ENCODE data around the gene TMEM170B.
"Not testable (repeated sequence)": the region's sequence is repeated elsewhere in the genome, so short reads cannot be mapped to it uniquely, and the experiment has no call there.

TMEM170B gene

DNA sequence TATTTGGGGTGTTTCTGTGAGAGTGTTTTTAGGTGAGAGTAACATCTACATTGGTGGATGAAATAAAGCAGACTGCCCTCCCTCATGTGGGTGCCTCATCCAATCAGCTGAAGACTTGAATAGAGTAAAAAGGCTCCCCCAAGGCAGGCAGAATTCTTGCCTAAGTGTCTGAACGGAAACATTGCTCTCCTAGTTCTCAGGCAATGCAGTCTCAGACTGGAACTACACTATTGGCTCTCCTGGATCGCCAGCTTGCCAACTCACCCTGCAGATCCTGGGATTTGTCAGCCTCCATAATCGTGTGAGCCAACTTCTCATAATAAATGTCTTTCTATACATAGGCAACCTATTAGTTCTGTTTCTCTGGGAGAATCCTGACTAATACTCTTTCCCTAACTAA is 5.5 kb upstream of the TMEM170B start:
- DNase-seq, result no peak

DNA sequence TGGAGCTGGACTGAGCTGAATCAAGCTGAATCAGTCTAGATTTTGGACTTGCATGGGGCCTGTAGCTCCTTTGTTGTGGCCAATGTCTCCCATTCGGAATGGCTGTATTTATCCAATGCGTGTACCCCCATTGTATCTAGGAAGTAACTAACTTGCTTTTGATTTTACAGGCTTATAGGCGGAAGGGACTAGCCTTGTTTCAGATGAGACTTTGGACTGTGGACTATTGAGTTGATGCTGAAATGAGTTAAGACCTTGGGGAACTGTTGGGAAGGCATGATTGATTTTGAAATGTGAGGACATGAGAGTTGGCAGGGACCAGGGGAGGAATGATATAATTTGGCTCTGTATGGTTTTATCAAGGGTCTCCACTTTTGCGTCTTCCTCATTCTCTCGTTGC is 3.0 kb upstream of the TMEM170B start:
- DNase-seq, result no peak

DNA sequence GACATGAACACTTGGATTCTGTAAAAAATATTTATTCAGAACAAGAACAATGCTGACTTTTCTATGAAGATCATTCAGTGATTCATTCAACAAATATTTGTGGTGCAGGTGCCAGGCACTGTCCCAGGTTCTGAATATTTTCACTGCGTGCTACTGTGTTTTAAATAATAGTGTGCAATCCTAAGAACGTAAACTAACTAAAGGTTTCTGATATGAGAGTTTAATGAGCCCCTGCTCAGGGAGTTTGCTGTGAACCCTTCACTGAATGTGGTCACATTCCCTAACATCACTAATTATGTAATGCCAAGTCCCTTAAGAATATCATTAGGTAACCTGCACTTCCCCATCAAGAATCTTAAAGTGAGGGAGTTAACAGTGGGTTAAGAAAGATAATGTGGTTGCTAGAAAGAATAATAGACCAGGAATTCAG is 1.7 kb upstream of the TMEM170B start:
- no peak for DNase-seq

DNA sequence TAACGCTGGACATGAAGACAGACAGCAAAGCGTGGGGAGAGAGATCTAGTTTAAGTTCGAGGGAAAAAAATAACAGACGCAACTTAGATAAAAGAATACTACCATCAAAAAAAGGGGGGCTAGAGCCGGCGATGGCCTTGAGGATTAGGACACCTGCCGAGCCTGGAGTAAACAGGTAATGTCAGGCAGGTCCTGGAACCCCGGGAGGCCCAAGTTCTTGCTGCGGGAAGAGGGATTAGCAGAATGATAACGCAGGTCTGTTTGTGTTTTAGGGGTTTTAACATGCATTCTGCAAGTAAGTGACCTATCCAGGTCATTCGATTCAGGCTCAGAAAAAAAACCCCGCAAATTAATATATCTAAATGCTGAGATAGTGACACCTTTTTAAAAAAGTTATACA is 754 bp upstream of the TMEM170B start:
- DNase-seq, result no peak

DNA sequence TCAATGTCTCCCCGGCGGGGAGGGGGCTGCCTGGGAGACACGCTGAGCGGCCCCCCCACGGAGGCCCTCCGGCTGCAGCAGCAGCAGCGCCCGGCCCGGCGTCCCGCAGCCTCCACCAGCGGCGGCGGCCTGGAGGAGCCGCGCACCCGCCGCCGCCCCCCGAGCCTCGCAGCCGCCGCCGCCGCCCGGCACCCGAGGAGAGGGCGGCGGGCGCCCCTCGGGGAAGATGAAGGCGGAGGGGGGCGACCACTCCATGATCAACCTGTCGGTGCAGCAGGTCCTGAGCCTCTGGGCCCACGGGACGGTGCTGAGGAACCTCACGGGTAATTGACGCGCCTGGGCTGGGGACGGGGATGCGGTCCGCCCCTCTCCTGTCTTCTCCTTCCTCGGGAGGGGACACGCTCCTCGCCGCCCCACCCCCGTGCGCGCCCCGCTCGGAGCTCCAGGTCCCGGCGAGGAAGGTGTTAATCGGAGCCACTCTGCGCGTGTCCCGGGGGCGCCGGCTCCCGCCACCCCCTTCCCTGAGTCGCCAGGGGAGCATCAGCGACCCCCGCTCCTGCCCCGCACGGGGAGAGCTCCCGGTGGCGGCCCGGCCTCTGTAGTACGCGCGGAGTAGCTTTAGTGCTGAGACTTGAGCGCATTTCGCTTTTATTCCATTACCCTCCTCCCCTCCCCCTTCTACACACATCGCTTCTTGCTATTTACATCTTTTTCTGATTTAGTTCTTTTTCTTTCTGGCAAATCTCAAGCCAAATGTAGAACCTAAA is 686 bp downstream of the TMEM170B start:
- no peak for DNase-seq

DNA sequence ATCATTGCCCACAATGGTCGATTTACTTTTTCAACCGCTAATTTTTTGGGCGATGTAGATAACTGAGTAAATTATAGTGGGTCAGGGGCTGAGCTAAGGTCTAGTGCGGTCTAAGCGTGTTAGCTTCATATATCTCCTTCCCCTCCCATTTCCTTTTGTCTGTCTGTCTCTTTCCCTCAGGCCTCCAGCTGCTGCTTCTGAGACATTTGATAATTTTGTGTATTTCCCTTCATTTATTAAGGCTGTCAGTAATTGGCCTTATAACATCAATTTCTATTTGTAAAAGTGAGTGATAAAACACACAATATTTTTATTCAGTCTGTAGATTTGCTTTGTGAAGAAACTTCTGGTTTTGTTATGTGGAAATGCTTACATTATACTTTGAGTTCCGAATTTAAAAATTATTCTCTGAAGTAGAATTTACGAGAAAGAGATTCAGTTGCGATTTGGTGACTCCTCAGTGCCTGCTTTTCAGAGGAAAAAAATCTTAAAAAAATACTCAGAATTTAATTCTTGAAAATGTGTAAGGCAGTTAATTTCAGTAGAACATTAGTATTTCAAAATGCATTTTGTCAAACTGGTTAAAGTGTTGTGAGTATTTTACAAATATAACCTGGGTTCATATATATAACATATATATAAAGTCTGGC is 1.4 kb downstream of the TMEM170B start:
- DNase-seq, result no peak

DNA sequence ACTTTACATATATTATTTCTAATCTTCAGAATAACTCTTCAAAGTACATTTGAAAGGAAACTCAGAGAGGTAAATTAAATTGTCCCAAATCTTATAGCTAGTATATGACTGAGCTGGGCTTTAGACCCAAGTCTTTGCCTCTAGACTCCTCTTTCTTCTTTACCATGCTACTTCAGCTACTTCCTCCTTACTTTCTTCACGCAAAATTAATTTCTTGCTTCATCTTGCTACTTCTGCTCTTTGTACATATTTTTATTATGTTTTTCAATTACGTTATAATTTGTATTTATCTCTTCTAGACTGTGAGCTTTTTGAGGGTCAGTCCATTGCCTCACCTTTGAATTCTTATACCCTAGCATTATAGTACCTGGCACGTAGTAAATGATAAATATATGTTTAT is 5.3 kb downstream of the TMEM170B start:
- DNase-seq, result no peak

DNA sequence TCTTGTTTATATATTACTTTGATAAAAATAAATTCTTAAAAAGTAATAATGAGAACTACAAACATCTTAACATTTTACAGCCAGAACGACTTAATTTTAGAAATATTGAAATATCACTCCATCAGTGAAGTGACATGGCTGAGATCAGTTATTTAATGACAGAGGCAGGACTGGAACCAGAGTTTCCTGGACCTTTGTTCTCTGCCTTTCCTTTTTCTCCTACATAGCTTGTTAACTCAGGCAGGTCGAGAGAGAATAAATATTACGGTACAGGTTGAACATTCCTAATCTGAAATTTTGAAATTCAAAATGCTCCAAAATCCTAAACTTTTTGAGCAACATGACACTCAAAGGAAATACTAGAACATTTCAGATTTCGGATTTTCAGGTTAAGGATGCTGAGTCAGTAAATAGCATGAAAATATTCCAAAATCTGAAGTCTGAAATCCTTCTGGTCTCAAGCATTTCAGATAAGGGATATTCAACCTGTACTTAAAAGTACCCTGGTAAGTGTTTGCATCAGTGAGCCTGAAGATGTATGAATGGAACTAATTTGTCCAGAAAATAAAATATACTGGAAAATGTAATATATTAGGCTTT is 6.5 kb downstream of the TMEM170B start:
- DNase-seq, result no peak

DNA sequence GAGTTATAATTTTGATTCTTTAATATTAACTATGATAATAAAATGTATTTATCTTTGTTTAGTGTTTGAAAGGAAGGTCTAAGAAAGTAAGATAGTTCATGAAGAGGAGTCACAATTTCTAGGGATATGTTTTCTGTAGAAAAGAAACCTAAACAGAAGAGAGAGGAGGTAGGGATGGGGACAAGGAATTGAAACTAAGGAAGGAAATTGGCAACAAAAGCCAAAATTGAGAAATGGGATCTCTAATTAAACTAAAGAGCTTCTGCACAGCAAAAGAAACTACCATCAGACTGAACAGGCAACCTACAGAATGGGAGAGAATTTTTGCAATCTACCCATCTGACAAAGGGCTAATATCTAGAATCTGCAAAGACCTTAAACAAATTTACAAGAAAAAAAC is 10.3 kb downstream of the TMEM170B start:
- DNase-seq, result not testable (repeated sequence)

DNA sequence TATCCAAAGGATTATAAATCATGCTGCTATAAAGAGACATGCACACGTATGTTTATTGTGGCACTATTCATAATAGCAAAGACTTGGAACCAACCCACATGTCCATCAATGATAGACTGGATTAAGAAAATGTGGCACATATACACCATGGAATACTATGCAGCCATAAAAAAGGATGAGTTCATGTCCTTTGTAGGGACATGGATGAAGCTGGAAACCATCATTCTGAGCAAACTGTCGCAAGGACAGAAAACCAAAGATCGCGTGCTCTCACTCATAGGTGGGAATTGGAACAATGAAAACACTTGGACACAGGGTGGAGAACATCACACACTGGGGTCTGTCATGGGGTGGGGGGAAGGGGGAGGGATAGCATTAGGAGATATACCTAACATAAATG is 11.0 kb downstream of the TMEM170B start:
- DNase-seq, result not testable (repeated sequence)

DNA sequence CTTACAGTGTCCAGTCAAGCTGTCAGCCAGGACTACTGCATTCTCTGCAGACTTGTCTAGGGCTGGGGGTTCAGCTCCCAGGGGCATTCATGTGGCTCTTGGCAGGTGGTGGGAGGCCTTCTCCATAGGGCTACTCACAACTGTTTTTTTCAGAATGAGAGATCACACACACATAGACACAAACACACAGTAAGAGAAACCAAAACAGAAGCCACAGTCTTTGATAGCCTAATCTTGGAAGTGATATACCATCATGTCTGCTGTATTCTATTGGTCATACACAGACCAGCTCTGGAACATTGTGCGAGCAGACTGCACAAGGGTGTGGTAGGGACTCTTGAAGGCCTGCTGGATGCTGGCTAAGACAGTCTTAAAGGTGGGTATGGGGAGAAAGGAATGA is 13.5 kb downstream of the TMEM170B start:
- no peak for DNase-seq

DNA sequence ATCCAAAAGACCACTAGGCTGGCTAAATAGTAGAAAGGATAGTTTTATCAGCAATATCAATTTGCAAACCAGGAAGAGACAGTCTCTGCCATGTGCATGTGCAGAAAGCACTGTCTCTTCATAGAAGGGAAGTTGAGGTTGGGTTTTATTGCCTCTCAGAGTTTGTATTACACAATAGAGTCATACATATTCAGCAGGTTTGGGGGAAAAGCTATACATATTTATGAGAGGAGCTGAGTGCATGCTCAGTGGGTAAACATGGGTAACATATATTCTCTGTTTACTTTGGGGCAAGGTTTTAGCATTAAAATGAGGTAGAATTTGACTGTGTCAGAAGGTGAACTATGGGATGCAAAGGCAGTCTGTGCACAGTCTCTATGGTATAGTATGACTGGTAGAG is 14.9 kb downstream of the TMEM170B start:
- DNase-seq, result no peak

DNA sequence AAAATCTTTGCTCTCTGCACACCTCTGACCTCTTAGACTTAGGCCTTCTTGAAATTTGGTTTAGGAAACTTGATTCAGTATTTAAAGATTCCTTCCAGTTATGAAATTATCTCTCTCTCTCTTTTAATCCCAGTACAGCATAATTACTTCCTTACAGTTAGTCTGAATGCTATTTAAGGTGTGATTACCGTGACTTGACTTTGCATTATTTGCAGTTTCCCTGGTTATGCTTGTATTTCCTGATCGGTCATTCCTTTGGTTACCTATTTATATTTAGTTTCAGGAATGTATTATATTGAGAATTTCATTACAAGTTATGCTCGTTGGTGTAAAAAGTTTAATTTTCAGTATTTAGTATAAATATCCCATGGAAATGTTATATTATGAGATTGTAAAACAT is 16.3 kb downstream of the TMEM170B start:
- no peak for DNase-seq

DNA sequence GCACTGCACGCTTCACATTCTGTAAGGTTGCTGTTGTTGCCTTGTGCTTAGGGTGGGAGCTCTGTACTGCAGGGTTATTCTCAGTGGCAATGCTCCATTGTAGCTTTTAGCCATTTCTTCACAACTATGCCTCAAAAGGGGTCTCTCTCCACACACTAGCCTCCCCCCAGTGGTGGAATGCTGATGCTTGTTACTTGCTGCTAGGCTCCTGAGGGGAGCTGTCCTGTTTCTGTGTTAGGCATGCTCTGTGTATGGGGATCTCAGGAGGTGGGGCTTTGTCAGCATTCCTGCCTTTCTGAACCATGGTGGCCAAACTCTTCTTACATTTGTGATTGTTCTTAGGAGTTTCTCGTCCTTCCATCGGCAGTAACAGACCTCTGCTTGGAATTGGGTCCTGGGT is 18.8 kb downstream of the TMEM170B start:
- DNase-seq, result no peak

DNA sequence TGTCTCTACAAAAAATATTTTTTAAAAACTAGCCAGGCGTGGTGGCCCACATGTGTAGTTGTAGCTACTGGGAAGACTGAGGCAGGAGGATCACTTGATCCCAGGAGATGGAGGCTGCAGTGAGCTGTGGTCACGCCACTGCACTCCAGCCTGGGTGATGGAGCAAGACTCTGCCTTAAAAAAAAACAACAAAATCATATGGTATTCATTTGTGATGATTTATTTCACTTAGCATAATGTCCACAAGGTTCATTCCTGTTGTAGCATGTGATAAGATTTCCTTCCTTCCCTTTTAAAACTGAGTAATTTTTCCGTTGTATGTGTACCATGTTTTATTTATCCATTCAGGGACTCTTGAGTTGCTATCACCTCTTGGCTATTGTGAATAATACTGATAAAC is 26.2 kb downstream of the TMEM170B start:
- DNase-seq, result no peak

DNA sequence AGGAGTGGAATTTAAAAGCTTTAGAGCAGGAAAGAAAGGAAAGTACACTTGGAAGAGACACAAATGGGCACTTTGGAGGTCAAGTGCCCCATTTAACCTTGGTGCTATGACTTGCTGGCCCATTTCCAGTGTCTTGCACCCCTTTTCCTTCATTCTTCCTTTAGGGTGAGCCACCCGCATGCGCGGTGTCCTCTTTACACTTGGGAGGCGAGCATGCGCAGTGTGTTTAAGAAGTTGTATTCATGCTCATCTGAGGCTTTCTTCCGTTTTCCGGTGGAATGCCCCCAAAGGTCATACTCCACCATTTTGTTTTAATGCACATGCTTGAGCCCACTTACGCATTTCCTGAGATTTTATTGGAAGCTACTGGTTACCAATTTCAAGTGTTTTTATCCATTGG is 29.1 kb downstream of the TMEM170B start:
- no peak for DNase-seq

DNA sequence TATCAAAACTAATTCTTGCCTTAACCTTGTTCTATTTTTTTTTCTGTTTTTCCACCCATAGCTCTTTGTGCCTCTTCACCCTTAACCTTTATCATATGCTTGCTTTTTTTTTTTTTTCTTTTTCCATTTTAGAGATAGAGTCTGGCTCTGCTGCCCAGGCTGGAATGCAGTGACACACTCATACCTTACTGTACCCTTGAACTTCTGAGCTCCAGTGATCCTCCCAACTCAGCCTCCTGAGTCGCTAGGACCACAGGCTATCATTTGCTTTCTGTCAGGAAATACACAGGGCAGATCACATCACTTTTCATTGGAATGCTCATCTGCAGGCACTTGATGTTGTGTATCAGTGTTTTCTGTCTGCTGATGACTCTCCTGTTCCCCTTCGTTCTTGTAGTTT is 33.5 kb downstream of the TMEM170B start:
- no peak for DNase-seq

DNA sequence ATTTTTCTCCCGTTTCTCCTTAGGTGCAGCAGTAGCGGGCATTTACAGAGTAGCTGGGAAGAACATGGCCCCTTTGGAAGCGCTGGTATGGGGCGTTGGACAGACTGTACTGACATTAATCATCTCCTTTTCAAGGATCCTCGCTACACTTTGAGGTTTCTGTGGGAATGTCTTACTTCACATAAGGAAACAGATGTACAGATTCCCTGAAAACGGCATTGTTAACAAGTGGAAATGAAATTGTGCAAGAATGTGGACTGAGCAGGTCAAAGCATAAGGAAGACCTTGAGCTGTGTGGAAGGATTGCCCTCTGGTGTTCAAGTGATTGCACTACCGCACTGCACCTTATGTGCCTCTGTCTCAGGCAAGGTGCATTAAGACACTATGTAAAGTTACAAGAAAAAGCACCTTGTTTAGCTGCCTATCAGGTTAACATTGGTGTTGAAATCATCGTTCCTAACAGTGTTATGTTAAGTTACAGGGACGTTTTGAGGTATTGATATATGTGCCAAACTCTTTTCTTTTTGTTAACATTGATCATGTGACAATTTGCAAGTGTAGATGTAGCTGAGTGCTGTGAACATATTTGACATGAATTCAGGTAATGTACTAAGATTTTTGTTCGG is 38.0 kb downstream of the TMEM170B start:
- no peak for DNase-seq

DNA sequence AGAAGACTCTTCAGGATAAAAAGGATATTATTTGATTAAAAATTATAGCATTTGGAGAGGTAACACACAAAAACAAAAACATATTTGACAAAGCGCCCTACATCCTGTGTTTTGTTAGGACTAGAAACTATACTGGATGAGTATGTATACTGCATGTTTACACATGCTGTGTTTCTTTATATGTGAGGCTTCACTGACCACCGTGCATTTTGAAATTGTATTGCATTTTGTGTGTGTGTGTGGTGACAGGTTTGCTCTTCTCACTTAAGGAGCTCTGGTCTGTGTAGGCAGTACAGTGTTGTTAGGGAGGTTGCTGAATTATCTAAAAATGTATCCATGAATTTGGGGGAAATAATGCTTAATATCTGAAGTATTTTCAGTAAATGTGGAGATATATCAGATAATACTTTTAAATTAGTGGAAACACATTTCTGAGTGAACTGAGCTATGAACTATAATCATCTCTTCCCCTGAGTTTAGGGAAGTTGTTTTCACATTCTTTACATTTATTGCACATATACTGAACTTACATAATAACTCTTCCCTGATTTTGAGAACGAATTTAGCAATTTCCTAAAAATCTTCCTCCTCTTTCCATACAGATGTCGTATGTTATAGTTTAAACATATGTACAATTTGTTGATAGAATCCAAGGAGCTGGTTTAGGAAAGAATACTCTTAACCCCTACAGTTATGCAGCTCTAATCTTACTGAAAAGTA is 43.3 kb downstream of the TMEM170B start:
- no peak for DNase-seq

DNA sequence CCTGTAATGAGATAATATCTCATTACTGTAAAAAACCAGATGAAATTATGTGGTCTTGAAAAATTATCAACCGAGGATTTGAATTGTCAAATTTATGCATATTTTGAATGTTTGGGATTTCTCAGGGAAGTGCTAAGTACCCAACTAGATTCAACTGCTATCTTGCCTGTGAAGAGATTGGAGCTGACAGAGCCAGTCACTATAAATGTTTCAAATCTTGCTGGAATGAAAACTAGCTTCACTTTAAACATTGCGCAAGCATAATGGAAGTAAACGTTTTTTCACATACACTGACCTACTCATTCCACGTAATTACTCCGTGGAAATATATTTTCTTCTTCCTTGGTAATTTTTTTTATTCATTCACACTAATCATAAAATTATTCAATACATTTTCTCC is 46.7 kb downstream of the TMEM170B start:
- no peak for DNase-seq

DNA sequence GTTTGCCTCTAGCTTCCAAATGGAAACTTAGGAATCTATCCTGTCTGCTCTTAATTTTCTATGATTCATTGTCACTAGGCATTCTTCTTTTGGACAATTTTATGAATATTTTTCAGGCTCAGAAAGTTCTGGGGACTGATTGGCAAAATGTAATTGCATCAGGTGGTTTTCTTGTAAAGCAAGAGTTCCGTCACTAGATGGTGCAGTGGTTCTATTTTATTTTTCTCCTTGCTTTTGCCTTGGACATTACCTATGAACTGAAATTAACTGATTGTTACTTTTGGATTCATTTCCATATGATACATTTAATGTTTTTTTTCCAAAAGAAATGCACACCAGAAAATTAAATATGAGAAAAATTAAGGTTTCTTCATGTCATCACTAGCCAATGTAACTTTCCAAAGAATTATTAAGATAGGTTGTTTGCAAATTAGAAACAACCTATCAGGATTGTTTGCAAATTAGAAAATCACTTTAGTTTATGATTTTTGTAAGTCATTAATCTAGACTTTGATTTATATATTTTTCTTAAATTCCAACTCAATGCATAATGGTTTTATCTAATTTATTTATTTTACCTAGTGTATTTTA is 48.0 kb downstream of the TMEM170B start:
- peak; percentile 34 for DNase-seq

DNA sequence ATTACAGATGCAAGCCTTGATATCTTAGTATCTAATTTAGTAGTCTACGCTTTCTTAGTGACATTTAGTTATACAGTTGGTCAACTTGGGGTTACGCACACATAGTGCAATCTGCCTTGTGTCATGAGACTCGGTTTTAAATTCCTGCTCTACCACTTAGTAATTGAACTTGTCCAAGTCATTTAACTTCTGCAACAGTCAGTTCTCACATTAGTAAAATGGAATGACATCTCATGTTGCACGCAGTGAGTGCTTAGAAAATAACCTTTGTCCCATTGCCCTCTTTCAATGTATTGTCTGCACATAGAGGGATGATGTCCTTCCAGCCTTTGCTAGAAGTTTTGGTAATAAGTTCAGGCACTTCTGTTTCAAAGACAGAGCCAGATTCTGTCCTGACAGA is 48.6 kb downstream of the TMEM170B start:
- DNase-seq, result no peak

DNA sequence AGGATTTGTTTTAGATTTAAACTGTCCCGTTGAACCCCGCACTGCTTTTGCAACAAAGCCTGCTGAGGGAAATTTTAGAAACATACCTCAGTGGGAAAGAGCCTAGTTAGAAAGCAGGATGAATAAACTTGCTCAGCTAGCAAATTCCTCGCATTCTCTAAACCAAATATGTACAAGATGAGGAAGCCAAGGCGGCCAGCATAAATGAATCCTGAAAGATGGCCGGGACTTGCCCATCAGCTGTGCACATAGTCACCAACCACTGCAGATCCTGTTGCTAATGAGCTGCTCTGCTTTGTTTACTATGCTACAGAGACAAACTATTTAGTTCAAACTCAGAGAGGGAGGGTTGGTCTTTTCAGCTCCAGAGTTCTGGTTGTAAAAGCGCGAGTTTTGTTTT is 49.0 kb downstream of the TMEM170B start:
- DNase-seq, result no peak
